Measurements from ENCODE around the gene NDUFS8. TPM values are rescaled to one million over a fixed set of nuclear protein-coding genes. Genes with fewer than 3 reads are reported as not detected.
A peak's percentile ranks its signal among the peaks of the same experiment; 100 is the strongest.

Gene NDUFS8
- total and polyA plus RNA-seq, 2 of the 13 experiments (the other 11 are each of a cell fraction or from before 2014, with no cell fraction given) = 96.7 to 158 TPM

GRCh38 chr11:68016904-68017817, 13.3 kb upstream of the NDUFS8 start (continued):
- peak; percentile 31; the same call in 1 of the 2 replicates for TF ChIP-seq HNF4G (IDR thresholded peaks at IDR 0.05; ENCODE audit: borderline replicate concordance, low read depth, low read length)
- TF ChIP-seq HNF4G (CRISPR knock-in tag; IDR thresholded peaks at IDR 0.05; ENCODE audit: borderline replicate concordance, low read depth) = 0 out of 2 replicates have a peak, but pooled peaks have one; percentile 20
- no peak for TF ChIP-seq ZFP82 (CRISPR knock-in tag; IDR thresholded peaks at IDR 0.05; ENCODE audit: borderline replicate concordance)
- TF ChIP-seq HOXA5 (CRISPR knock-in tag; IDR thresholded peaks at IDR 0.05) = 0 out of 2 replicates have a peak, but pooled peaks have one; percentile 17
- TF ChIP-seq ZNF367 (CRISPR knock-in tag; IDR thresholded peaks at IDR 0.05; ENCODE audit: borderline replicate concordance) = peak; percentile 32; the same call in 1 of the 2 replicates
- TF ChIP-seq ZNF646 (CRISPR knock-in tag; IDR thresholded peaks at IDR 0.05) = no peak; the same call in 1 of the 2 replicates
- TF ChIP-seq SIX4 (CRISPR knock-in tag; IDR thresholded peaks at IDR 0.05) = 0 out of 2 replicates have a peak, but pooled peaks have one; percentile 33
- peak; percentile 79 for TF ChIP-seq ZNF331 (CRISPR knock-in tag; IDR thresholded peaks at IDR 0.05)
- TF ChIP-seq ZMYM4 (CRISPR knock-in tag; IDR thresholded peaks at IDR 0.05) = peak; percentile 64
- TF ChIP-seq IRF2 (CRISPR knock-in tag; IDR thresholded peaks at IDR 0.05) = peak; percentile 82; the same call in 1 of the 2 replicates
- TF ChIP-seq ERF (CRISPR knock-in tag; IDR thresholded peaks at IDR 0.05) = peak; percentile 80
- TF ChIP-seq BRD4 (CRISPR knock-in tag; IDR thresholded peaks at IDR 0.05) = peak; percentile 18; the same call in 1 of the 2 replicates
- peak; percentile 80 for TF ChIP-seq ZFY (CRISPR knock-in tag; IDR thresholded peaks at IDR 0.05)
- no peak for TF ChIP-seq AGO1 (IDR thresholded peaks at IDR 0.05; ENCODE audit: low read depth, low read length, poor library complexity, severe bottlenecking)
- TF ChIP-seq MAZ (IDR thresholded peaks at IDR 0.05; ENCODE audit: borderline replicate concordance, low read depth, low read length) = no peak
- no peak; the same call in 1 of the 2 replicates for TF ChIP-seq MAZ (CRISPR knock-in tag; IDR thresholded peaks at IDR 0.05; ENCODE audit: low read depth)
- TF ChIP-seq ZNF737 (CRISPR knock-in tag; IDR thresholded peaks at IDR 0.05; ENCODE audit: borderline replicate concordance) = no peak
- peak; percentile 45 for TF ChIP-seq ZEB1 (IDR thresholded peaks at IDR 0.05; ENCODE audit: insufficient replicate concordance, low read depth)
- peak; percentile 55; the same call in 1 of the 2 replicates for TF ChIP-seq KLF12 (CRISPR knock-in tag; IDR thresholded peaks at IDR 0.05; ENCODE audit: borderline replicate concordance)
- no peak; the same call in 1 of the 2 replicates for TF ChIP-seq MXD4 (CRISPR knock-in tag; IDR thresholded peaks at IDR 0.05)
- TF ChIP-seq IRF1 (CRISPR knock-in tag; IDR thresholded peaks at IDR 0.05; ENCODE audit: low read depth) = no peak
- TF ChIP-seq DPF2 (CRISPR knock-in tag; IDR thresholded peaks at IDR 0.05; ENCODE audit: borderline replicate concordance, low read depth) = peak; percentile 58; the same call in 1 of the 2 replicates
- peak; percentile 83 for TF ChIP-seq RXRB (CRISPR knock-in tag; IDR thresholded peaks at IDR 0.05; ENCODE audit: borderline replicate concordance)
